ENCODE data around the gene NCK2.

GRCh38 chr2:105877945-105878344, 133.2 kb downstream of the NCK2 start:
- no peak for TF ChIP-seq CTCF (IDR thresholded peaks at IDR 0.05)
- no peak for TF ChIP-seq POLR2AphosphoS5 (IDR thresholded peaks at IDR 0.05)

Measured in prostate gland (tissue), 2 donors.